ENCODE results near the gene VSIR.

Gene VSIR

GRCh38 chr10:71727738-71728737 lies 45.3 kb downstream of the VSIR start:
- TF ChIP-seq TAF1 (IDR thresholded peaks at IDR 0.05; ENCODE audit: borderline replicate concordance, insufficient read depth, low read length) (no peak), POLR2AphosphoS5 (IDR thresholded peaks at IDR 0.05; ENCODE audit: low read depth, low read length) (no peak), SIN3A (IDR thresholded peaks at IDR 0.05; ENCODE audit: borderline replicate concordance, insufficient read depth, low read length) (no peak), FOXP2 (optimal IDR thresholded peaks at IDR 0.05; ENCODE audit: borderline replicate concordance, extremely low read depth, extremely low read length, insufficient read depth) (no peak)
- TF ChIP-seq, protein P1, sequence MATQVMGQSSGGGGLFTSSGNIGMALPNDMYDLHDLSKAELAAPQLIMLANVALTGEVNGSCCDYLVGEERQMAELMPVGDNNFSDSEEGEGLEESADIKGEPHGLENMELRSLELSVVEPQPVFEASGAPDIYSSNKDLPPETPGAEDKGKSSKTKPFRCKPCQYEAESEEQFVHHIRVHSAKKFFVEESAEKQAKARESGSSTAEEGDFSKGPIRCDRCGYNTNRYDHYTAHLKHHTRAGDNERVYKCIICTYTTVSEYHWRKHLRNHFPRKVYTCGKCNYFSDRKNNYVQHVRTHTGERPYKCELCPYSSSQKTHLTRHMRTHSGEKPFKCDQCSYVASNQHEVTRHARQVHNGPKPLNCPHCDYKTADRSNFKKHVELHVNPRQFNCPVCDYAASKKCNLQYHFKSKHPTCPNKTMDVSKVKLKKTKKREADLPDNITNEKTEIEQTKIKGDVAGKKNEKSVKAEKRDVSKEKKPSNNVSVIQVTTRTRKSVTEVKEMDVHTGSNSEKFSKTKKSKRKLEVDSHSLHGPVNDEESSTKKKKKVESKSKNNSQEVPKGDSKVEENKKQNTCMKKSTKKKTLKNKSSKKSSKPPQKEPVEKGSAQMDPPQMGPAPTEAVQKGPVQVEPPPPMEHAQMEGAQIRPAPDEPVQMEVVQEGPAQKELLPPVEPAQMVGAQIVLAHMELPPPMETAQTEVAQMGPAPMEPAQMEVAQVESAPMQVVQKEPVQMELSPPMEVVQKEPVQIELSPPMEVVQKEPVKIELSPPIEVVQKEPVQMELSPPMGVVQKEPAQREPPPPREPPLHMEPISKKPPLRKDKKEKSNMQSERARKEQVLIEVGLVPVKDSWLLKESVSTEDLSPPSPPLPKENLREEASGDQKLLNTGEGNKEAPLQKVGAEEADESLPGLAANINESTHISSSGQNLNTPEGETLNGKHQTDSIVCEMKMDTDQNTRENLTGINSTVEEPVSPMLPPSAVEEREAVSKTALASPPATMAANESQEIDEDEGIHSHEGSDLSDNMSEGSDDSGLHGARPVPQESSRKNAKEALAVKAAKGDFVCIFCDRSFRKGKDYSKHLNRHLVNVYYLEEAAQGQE (IDR thresholded peaks at IDR 0.05; ENCODE audit: insufficient read depth in 1 of 2, low read depth in 2 of 2, low read length in 2 of 2), result no peak

GRCh38 chr10:71727105-71727737 lies 46.1 kb downstream of the VSIR start:
- TF ChIP-seq POLR2AphosphoS5 (IDR thresholded peaks at IDR 0.05; ENCODE audit: low read depth, low read length) (no peak), TAF1 (IDR thresholded peaks at IDR 0.05; ENCODE audit: borderline replicate concordance, insufficient read depth, low read length) (no peak), FOXP2 (optimal IDR thresholded peaks at IDR 0.05; ENCODE audit: borderline replicate concordance, extremely low read depth, extremely low read length, insufficient read depth) (no peak), SIN3A (IDR thresholded peaks at IDR 0.05; ENCODE audit: borderline replicate concordance, insufficient read depth, low read length) (no peak)
- TF ChIP-seq, protein P1 (IDR thresholded peaks at IDR 0.05; ENCODE audit: insufficient read depth in 1 of 2, low read depth in 2 of 2, low read length in 2 of 2), result no peak

- TF ChIP-seq TAF1 (IDR thresholded peaks at IDR 0.05; ENCODE audit: borderline replicate concordance, insufficient read depth, low read length) (no peak), SIN3A (IDR thresholded peaks at IDR 0.05; ENCODE audit: borderline replicate concordance, insufficient read depth, low read length) (no peak), POLR2AphosphoS5 (IDR thresholded peaks at IDR 0.05; ENCODE audit: low read depth, low read length) (no peak), FOXP2 (optimal IDR thresholded peaks at IDR 0.05; ENCODE audit: borderline replicate concordance, extremely low read depth, extremely low read length, insufficient read depth) (no peak)
- TF ChIP-seq, protein P1 (IDR thresholded peaks at IDR 0.05; ENCODE audit: insufficient read depth in 1 of 2, low read depth in 2 of 2, low read length in 2 of 2), result no peak
These were observed 46.7 kb downstream of the VSIR start for GRCh38 chr10:71726580-71727104.

DNA sequence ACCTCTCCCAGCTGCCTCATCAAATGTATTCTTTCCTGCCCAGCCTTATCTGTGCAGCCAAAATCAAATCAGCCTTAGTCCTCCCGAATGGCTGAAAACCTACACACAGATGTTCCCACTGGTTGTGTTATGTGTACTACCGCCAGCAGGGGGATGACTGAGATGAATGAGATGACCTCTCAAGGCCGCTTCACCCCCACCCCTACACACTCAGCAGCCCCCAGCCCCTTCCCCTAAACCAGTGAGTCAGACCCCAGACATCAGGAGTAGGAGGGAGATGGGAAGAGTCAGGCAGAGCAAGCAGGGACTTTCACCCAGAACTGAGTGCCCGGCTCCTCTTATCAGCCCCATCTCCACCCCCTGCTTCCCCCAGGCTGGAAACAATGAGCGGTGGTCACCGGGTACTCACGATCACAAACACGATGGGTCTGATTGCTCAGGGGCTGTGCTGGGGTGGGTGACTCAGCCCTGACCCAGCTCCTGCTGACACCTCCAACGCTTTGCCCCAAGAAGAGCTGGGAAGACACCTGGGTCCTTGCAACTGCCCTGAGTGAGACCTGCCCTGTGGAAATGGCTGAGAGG lies 47.2 kb downstream of the VSIR start:
- no peak for TF ChIP-seq SIN3A (IDR thresholded peaks at IDR 0.05; ENCODE audit: borderline replicate concordance, insufficient read depth, low read length)
- no peak for TF ChIP-seq TAF1 (IDR thresholded peaks at IDR 0.05; ENCODE audit: borderline replicate concordance, insufficient read depth, low read length)
- TF ChIP-seq, protein P1 (IDR thresholded peaks at IDR 0.05; ENCODE audit: insufficient read depth in 1 of 2, low read depth in 2 of 2, low read length in 2 of 2), result no peak
- TF ChIP-seq FOXP2 (optimal IDR thresholded peaks at IDR 0.05; ENCODE audit: borderline replicate concordance, extremely low read depth, extremely low read length, insufficient read depth), result no peak
- no peak for TF ChIP-seq POLR2AphosphoS5 (IDR thresholded peaks at IDR 0.05; ENCODE audit: low read depth, low read length)

Measured in PFSK-1 (cell line).